Ovary (tissue), 9 donors: ENCODE results near the gene FMN1. TPM values are rescaled to one million over a fixed set of nuclear protein-coding genes. Genes with fewer than 3 reads are reported as not detected.

Experiments used
- DNase-seq, 5 donors: peaks; one replicate each; pipeline ENCODE4 v3.0.0-alpha.2; 2019 to 2020
- H3K27ac ChIP-seq, 2 donors: fragments of 200-600 bp; one replicate each; pipeline versions ENCODE4 v1.5.1 to v1.8.0; 2019 to 2022
- H3K27me3 ChIP-seq: fragments of 200-600 bp; one replicate; pipeline ENCODE4 v1.8.0; 2022
- H3K36me3 ChIP-seq: fragments of 200-600 bp; sonication (generic); one replicate; pipeline ENCODE4 v1.5.1; 2019
- H3K4me1 ChIP-seq: one replicate; pipeline ENCODE4 v1.8.1; 2013; ENCODE audit warnings: mild to moderate bottlenecking, moderate library complexity; ENCODE audit not compliant: insufficient read depth
- H3K4me3 ChIP-seq: fragments of 200-600 bp; sonication (generic); one replicate; pipeline ENCODE4 v1.5.1; 2017
- H3K9me3 ChIP-seq, 2 donors: fragments of 200-600 bp in 1 of 2; sonication (generic) in 1 of 2; one replicate each; pipeline versions ENCODE4 v1.5.1 to v1.8.1; 2013 to 2019; ENCODE audit warnings: mild to moderate bottlenecking in 1 of 2, moderate library complexity in 1 of 2
- CTCF ChIP-seq, 3 donors: fragments of 450-650 bp in 2 of 3; fragments of 200-600 bp in 1 of 3; IDR thresholded peaks; one replicate each; pipeline versions ENCODE4 v1.5.1 to v1.8.0; 2016 to 2022; ENCODE audit warnings: antibody characterized with exemption in 3 of 3, mild to moderate bottlenecking in 1 of 3
- EP300 ChIP-seq: sonication (generic); formaldehyde crosslinking; IDR thresholded peaks from one replicate; pipeline ENCODE4 v1.6.1; 2017; ENCODE audit warnings: antibody characterized with exemption
- POLR2A ChIP-seq: fragments of 450-650 bp; IDR thresholded peaks from one replicate; pipeline ENCODE4 v1.6.1; 2017; ENCODE audit warnings: antibody characterized with exemption, mild to moderate bottlenecking, moderate library complexity
- WGBS, 3 donors: extraction: QIAGEN DNeasy Blood & Tissue Kit in 1 of 3; methylation state at CpG; one replicate each; pipeline versions ENCODE4 v1.1.5 to v1.1.7; 2013 to 2017; 5-methylcytosine and 5-hydroxymethylcytosine counted together
- intact Hi-C, 4 donors: fragments of 100-400 bp; cut with DNase I; formaldehyde crosslinking; loops; one replicate each; pipeline versions ENCODE4 v1.11.0 to v1.15.1; 2022 to 2023
- polyA plus RNA-seq, 2 donors: library from polyadenylated mRNA; stranded (reverse); fragments of 200-250 nt in 1 of 2; fragments of 350-450 nt in 1 of 2; fragmentation: Illumina TruSeq in 1 of 2; extraction: RNeasy Lipid Tissue Mini Kit (QIAGEN cat#74804) in 1 of 2; gene quantifications; one replicate each; pipeline ENCODE4 v1.2.3, GENCODE V29; 2013 to 2014
- total RNA-seq, 7 donors: library from RNA; depleted of rRNA in 2 of 7; stranded (reverse); fragments of >200 nt in 2 of 7; fragmentation: NEBNext Ultra II Directional in 3 of 7; extraction: Animal tissue kit (Norgen Biotek cat#: 25700) in 3 of 7; gene quantifications; one replicate each; pipeline versions ENCODE4 v1.1.0 to v1.2.4, GENCODE V29; 2016 to 2023
- donor health status: DM: no; HTN: no; CAD: no; lungs with moderate emphysema.
- donor health status: DM: no; HTN: no; CAD: no.
- donor health status: Bipolar disorder and iron deficiency.
- donor health status: DM: yes; HTN: yes; CAD: no.
- donor health status: DM: no; HTN: no; CAD: no.
- donor health status: DM: yes; HTN: yes; CAD: no.

FMN1 gene
- total and polyA plus RNA-seq, 9 donors = 0.13 to 16.9 (median 2.6) TPM

- no peak for DNase-seq
- intact Hi-C loops = no loop called here
These were observed 409.9 kb downstream of the FMN1 start for GRCh38 chr15:32784581-32784980.

GRCh38 chr15:32781781-32782180 lies 412.7 kb downstream of the FMN1 start:
- H3K27ac ChIP-seq = no peak overlapping the region
- no peak overlapping the region for H3K4me3 ChIP-seq
- no peak for TF ChIP-seq CTCF (IDR thresholded peaks at IDR 0.05)
- H3K4me1 ChIP-seq = no peaks in the 10 kb centered on the region
- H3K9me3 ChIP-seq = no peaks in the 10 kb centered on the region
- H3K36me3 ChIP-seq = no peaks in the 10 kb centered on the region
- no peaks in the 10 kb centered on the region for H3K27me3 ChIP-seq
- 66 to 76% (median 71%) methylated on average over 3 of the region's 3 CpGs for WGBS, 3 donors
- no peak for DNase-seq
- intact Hi-C loops = no loop called here

More at GRCh38 chr15:32784581-32784980, 409.9 kb downstream of the FMN1 start:
- no peak overlapping the region for H3K27ac ChIP-seq
- H3K4me3 ChIP-seq = no peak overlapping the region
- no peaks in the 10 kb centered on the region for H3K4me1 ChIP-seq
- no peak for TF ChIP-seq POLR2A
- no peak for TF ChIP-seq EP300
- no peak for TF ChIP-seq CTCF (IDR thresholded peaks at IDR 0.05)
- no peaks in the 10 kb centered on the region for H3K27me3 ChIP-seq
- H3K36me3 ChIP-seq = no peaks in the 10 kb centered on the region
- no peaks in the 10 kb centered on the region for H3K9me3 ChIP-seq

- no peaks in the 10 kb centered on the region for H3K36me3 ChIP-seq
- 76 to 83% (median 81%) methylated on average over 4 of the region's 4 CpGs for WGBS, 3 donors
- DNase-seq = no peak
- no peaks in the 10 kb centered on the region for H3K9me3 ChIP-seq
- TF ChIP-seq CTCF (IDR thresholded peaks at IDR 0.05) (no peak), EP300 (no peak)
- H3K27me3 ChIP-seq = no peaks in the 10 kb centered on the region
- intact Hi-C loops = no loop called here
- H3K4me1 ChIP-seq = no peaks in the 10 kb centered on the region
- H3K4me3 ChIP-seq = no peak overlapping the region
- no peak overlapping the region for H3K27ac ChIP-seq
These were observed 415.9 kb downstream of the FMN1 start for GRCh38 chr15:32778391-32779176.

GRCh38 chr15:32775103-32775502 lies 419.4 kb downstream of the FMN1 start:
- H3K36me3 ChIP-seq = no peaks in the 10 kb centered on the region
- no peak for DNase-seq
- intact Hi-C loops = no loop called here
- 82 to 91% (median 90%) methylated on average over 3 of the region's 3 CpGs for WGBS, 3 donors
- no peaks in the 10 kb centered on the region for H3K9me3 ChIP-seq
- H3K4me3 ChIP-seq = no peak overlapping the region
- no peaks in the 10 kb centered on the region for H3K4me1 ChIP-seq
- no peak for TF ChIP-seq EP300
- TF ChIP-seq POLR2A = no peak
- H3K27me3 ChIP-seq = no peaks in the 10 kb centered on the region
- H3K27ac ChIP-seq = no peak overlapping the region

GRCh38 chr15:32774022-32774421 lies 420.5 kb downstream of the FMN1 start:
- WGBS, 3 donors = 86 to 92% (median 89%) methylated on average over 4 of the region's 4 CpGs
- H3K27me3 ChIP-seq = no peaks in the 10 kb centered on the region
- no peak overlapping the region for H3K27ac ChIP-seq

More at GRCh38 chr15:32774022-32774421, 420.5 kb downstream of the FMN1 start:
- DNase-seq = no peak
- Histone ChIP-seq H3K4me3 (no peak overlapping the region), H3K9me3 (no peaks in the 10 kb centered on the region), H3K4me1 (no peaks in the 10 kb centered on the region), H3K36me3 (no peaks in the 10 kb centered on the region)
- TF ChIP-seq POLR2A (no peak), EP300 (no peak), CTCF (IDR thresholded peaks at IDR 0.05) (no peak)
- intact Hi-C loops = no loop called here
